Activated CD8-positive, alpha-beta T cell treated with anti-CD3 and anti-CD28 coated beads, Interleukin-2, amount 10 ng/mL, durations not matched to agents 7 days and 5 days (primary cell): ENCODE data around the gene TRANK1. TPM values are rescaled to one million over a fixed set of nuclear protein-coding genes. Genes with fewer than 3 reads are reported as not detected.
"Not testable (repeated sequence)": the region's sequence is repeated elsewhere in the genome, so short reads cannot be mapped to it uniquely, and the experiment has no call there.

Experiments used
- ATAC-seq: fragments of 150-1000 bp; cut with Tn5 transposase; one replicate; pipeline ENCODE4 v1.10.0; 2021; ENCODE audit warnings: moderate library complexity
- CTCF ChIA-PET: fragments of 350-600 bp; sonication (Branson Sonifier 250); formaldehyde crosslinking; loops from one replicate; lab custom pipeline; 2021; ENCODE audit warnings: antibody characterized with exemption; lab: Charles Lee
- POLR2A ChIA-PET: fragments of 350-600 bp; sonication (Branson Sonifier 250); formaldehyde crosslinking; loops from one replicate; lab custom pipeline; 2021; ENCODE audit warnings: antibody characterized with exemption; lab: Charles Lee
- DNase-seq: peaks from one replicate; pipeline ENCODE4 v3.0.0-alpha.2; 2020
- H3K27ac Mint-ChIP-seq: one replicate; pipeline ENCODE4 v1.8.0; 2021; ENCODE audit warnings: mild to moderate bottlenecking, mixed read lengths
- H3K27me3 Mint-ChIP-seq: one replicate; pipeline ENCODE4 v1.8.0; 2021; ENCODE audit warnings: low read depth, mixed read lengths
- H3K36me3 Mint-ChIP-seq: one replicate; pipeline ENCODE4 v1.8.0; 2021; ENCODE audit warnings: low read depth, mixed read lengths
- H3K4me1 Mint-ChIP-seq: one replicate; pipeline ENCODE4 v1.8.0; 2021; ENCODE audit warnings: low read depth, mixed read lengths
- H3K4me3 Mint-ChIP-seq: one replicate; pipeline ENCODE4 v1.8.0; 2021; ENCODE audit warnings: mild to moderate bottlenecking, mixed read lengths
- H3K9me3 Mint-ChIP-seq: one replicate; pipeline ENCODE4 v1.8.0; 2022; ENCODE audit warnings: mixed read lengths; ENCODE audit not compliant: insufficient read depth
- total RNA-seq, 2 experiments: library from RNA; stranded (reverse); gene quantifications; one replicate each; pipeline ENCODE4 v1.2.3, GENCODE V29; 2021

The TRANK1 gene
- total RNA-seq, 2 experiments from 2014 or later: 49.3 to 52.3 TPM

DNA sequence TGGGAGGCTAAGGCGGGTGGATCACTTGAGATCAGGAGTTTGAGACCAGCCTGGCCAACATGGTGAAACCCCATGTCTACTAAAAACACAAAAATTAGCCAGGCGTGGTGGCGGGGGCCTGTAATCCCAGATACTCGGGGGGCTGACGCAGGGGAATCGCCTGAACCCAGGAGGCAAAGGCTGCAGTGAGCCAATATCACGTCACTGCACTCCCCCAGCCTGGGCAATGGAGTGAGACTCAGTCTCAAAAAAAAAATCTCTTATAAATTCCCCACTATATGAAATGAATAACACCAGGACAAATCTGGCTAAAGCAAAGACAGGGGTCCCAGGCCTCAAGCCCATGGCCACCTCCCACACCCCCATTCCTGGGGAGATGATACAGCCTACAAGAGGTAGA is 53.8 kb downstream of the TRANK1 start:
- DNase-seq, H3K27ac Mint-ChIP-seq, H3K9me3 Mint-ChIP-seq, H3K27me3 Mint-ChIP-seq, POLR2A ChIA-PET, H3K4me3 Mint-ChIP-seq, ATAC-seq: not testable (repeated sequence)
- H3K36me3 Mint-ChIP-seq: peaks cover 85% of the 10 kb centered on the region
- CTCF ChIA-PET: interaction anchor here (2.3 to 4.4 kb wide), 3 partner anchors 10 to 67 kb away, joined by 8 to 25 read pairs (median 14); no protein-coding TSS in a partner anchor
- H3K4me1 Mint-ChIP-seq: peaks cover 34% of the 10 kb centered on the region

DNA sequence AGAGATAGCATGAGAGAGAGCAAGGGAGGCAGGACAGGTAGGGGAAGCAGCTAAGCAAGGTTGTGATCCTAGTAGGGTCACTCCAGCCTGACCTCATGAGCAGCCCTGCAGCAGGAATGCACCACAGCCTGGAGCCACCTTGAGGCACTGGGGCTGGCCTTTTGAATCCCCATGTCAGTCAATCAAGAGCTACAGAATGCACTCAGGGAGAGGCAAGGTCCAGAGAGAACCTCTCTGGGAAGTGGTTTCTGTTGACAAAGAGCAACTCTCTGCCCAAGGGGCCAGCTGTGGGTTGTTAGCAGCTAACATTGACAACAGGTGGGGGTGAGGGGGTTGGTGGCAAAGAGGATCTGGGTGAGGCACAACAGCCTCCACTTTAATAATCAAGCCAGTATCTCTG is 54.6 kb downstream of the TRANK1 start:
- H3K4me3 Mint-ChIP-seq: no peak overlapping the region
- no peaks in the 10 kb centered on the region for H3K9me3 Mint-ChIP-seq
- CTCF ChIA-PET: interaction anchor here (1.3 kb wide), 1 partner anchor 99 kb away, joined by 3 read pairs; no protein-coding TSS in a partner anchor
- H3K27ac Mint-ChIP-seq: no peak overlapping the region
- H3K27me3 Mint-ChIP-seq: no peaks in the 10 kb centered on the region
- H3K36me3 Mint-ChIP-seq: peaks cover 78% of the 10 kb centered on the region
- DNase-seq (peak; percentile 9), ATAC-seq (no peak)
- H3K4me1 Mint-ChIP-seq: peaks cover 26% of the 10 kb centered on the region
- POLR2A ChIA-PET: no interaction called here

DNA sequence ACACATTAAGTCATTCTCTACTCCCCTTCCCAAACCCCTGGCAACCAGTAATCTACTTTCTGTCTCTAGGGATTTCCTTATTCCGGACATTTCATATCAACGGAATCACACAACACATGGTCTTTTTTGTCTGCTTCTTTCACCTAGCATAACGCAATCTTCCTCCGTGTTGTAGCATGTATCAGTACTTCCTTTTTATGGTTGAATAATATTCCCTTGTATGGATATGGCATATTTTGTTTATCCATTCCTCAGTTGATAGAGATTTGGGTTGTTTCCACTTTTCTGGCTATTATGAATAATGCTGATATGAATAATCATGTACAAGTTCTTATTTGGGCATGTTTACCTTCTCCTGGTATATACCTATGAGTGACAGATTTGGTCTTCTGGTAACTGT is 63.1 kb downstream of the TRANK1 start:
- ATAC-seq: no peak
- CTCF ChIA-PET: interaction anchor here (1.1 kb wide), 1 partner anchor 22 kb away, joined by 3 read pairs; no protein-coding TSS in a partner anchor
- H3K9me3 Mint-ChIP-seq: no peaks in the 10 kb centered on the region
- H3K36me3 Mint-ChIP-seq: peaks cover 39% of the 10 kb centered on the region
- no peak overlapping the region for H3K4me3 Mint-ChIP-seq
- H3K27me3 Mint-ChIP-seq: no peaks in the 10 kb centered on the region
- H3K27ac Mint-ChIP-seq: no peak overlapping the region
- DNase-seq: no peak
- H3K4me1 Mint-ChIP-seq: peaks cover 16% of the 10 kb centered on the region
- POLR2A ChIA-PET: no interaction called here

DNA sequence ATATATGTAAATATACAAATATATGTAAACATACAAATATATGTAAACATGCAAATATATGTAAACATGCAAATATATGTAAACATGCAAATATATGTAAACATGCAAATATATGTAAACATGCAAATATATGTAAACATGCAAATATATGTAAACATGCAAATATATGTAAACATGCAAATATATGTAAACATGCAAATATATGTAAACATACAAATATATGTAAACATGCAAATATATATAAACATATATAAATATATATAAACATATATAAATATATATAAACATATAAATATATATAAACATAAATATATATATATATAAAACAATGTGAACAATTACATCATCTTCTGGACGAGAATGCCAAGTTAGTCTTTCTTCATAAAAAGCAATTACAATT is 65.0 kb downstream of the TRANK1 start:
- POLR2A ChIA-PET, H3K9me3 Mint-ChIP-seq, CTCF ChIA-PET, H3K27me3 Mint-ChIP-seq, DNase-seq, H3K27ac Mint-ChIP-seq, H3K4me3 Mint-ChIP-seq, ATAC-seq: not testable (repeated sequence)
- Mint-ChIP-seq H3K4me1 (peaks cover 35% of the 10 kb centered on the region), H3K36me3 (peaks cover 36% of the 10 kb centered on the region)

DNA sequence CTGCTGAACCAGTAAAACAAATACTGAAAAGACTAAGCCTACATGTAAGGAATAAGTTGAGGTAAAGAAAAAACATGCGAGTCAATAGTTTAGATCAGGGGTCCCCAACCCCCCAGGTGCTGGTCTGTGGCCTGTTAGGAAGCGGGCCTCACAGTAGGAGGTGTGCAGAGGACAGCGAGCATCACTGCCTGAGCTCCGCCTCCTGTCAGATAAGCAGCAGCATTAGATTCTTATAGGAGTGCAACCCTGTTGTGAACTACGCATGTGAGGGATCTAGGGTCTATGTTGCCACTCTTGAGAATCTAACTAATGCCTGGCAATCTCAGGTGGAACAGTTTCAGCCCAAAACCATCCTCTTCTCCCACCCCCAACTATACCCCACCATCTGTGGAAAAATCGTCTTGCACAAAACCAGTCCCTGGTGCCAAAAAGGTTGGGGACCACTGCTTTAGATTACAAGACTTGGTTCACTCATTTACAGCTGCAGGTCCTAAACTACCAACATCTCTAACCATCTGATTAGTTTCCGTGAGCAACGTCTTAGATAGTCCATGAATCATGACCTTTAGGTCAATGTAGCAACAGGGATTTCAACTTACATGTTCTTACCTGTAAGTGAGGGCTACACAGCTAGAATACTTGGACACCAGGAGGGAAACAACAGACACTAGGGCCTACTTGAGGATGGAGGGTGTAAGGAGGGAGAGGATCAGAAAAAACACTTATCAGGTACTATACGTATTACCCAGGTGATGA is 66.7 kb downstream of the TRANK1 start:
- Mint-ChIP-seq H3K27me3 (no peaks in the 10 kb centered on the region), H3K27ac (no peak overlapping the region), H3K4me3 (no peak overlapping the region), H3K36me3 (peaks cover 30% of the 10 kb centered on the region), H3K9me3 (no peaks in the 10 kb centered on the region), H3K4me1 (peaks cover 36% of the 10 kb centered on the region)
- ChIA-PET CTCF (interaction anchor here (1.0 kb wide), 1 partner anchor 80 kb away, joined by 3 read pairs; no protein-coding TSS in a partner anchor), POLR2A (no interaction called here)
- ATAC-seq (no peak), DNase-seq (no peak)

DNA sequence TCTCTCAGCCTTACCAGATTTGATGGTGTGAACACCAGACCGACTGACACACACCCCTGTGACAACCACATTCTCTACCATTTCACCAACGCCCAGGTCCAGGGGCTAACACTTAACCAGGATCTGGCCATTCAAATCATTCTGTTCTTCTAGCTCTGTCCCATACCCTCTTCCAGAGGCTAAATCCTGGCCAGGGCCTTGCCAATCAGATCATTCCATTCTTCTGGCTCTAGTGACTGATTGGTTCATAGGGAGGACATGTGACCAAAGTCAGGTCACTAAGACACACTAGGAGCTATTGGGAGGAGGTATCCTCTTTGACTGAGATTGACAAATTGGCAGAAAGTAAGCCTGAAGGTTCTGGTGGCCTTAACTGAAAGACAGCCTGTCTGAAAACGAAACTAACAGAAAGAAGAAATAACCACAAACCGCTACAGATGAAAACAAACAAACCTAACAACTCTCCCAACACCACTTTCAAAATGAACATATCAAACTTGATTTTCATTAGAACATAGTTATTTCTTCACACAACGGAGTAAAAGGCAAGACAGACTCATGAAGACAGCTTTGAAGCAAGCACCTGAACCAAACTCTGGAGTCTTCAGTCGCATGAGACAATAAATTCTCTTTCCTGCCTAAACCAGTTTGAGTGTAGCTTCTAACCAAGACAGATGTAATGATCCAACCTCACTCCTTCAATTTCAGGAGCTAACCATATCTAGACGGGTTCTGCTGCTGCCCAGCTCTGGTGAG is 68.5 kb downstream of the TRANK1 start:
- H3K9me3 Mint-ChIP-seq: no peaks in the 10 kb centered on the region
- H3K4me1 Mint-ChIP-seq: peaks cover 36% of the 10 kb centered on the region
- H3K27me3 Mint-ChIP-seq: no peaks in the 10 kb centered on the region
- peak; percentile 56 for DNase-seq
- POLR2A ChIA-PET: interaction anchor here (1.2 to 2.9 kb wide), 7 partner anchors 31 to 118 kb away, joined by 3 to 16 read pairs (median 7); partner anchors contain the start of genes EPM2AIP1, MLH1 and TRANK1
- peak overlapping the region; percentile 96 for H3K27ac Mint-ChIP-seq
- peak; percentile 96 for ATAC-seq
- peak overlapping the region; percentile 68 for H3K4me3 Mint-ChIP-seq
- CTCF ChIA-PET: interaction anchor here (0.8 to 4.1 kb wide), 14 partner anchors 9 to 147 kb away, joined by 3 to 42 read pairs (median 4); partner anchors contain the start of genes EPM2AIP1 and MLH1
- H3K36me3 Mint-ChIP-seq: peaks cover 26% of the 10 kb centered on the region

DNA sequence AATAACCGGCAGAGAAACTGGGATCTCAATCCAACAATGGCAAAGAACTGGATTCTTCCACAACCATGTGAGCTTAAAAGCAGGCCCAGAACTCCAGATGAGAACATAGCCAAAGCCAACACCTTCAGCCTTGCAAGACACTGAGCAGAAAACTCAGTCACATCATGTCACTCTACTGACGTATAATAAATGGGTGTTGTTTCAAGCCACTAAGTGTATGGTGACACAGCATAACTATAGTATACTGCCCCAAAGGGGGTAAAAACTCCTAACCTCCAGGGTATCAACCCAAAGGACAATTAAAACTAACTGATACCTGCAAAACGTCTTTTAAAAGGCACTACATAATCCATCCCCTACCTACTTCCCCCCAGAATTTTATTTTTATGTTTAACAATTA is 69.5 kb downstream of the TRANK1 start:
- Mint-ChIP-seq H3K36me3 (peaks cover 27% of the 10 kb centered on the region), H3K27ac (no peak overlapping the region), H3K9me3 (no peaks in the 10 kb centered on the region), H3K4me1 (peaks cover 36% of the 10 kb centered on the region), H3K27me3 (no peaks in the 10 kb centered on the region), H3K4me3 (no peak overlapping the region)
- DNase-seq: no peak
- ChIA-PET CTCF (interaction anchor here (2.4 to 4.1 kb wide), 3 partner anchors 31 to 82 kb away, joined by 11 to 42 read pairs (median 23); no protein-coding TSS in a partner anchor), POLR2A (interaction anchor here (2.9 kb wide), 1 partner anchor 32 kb away, joined by 16 read pairs; no protein-coding TSS in a partner anchor)
- no peak for ATAC-seq

DNA sequence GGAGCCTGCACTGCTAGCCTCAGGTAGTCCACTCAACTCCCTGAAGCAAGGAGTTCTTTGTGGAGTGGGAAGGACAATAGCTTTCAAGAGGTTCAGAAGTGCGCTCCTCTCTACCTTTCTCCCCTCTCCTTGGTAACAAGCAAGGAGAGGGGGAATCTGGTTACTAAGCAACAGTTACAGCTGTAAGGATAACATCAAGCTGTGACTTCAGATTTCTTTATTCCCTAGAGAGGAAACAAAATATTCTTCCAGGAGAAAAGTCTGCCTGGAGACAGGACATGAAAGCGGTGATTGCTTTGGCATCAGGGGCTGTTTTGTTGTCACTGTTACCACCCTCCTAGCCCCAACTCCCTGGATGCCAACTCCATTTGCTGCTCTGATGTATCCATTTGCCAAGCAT is 70.4 kb downstream of the TRANK1 start:
- ChIA-PET POLR2A (interaction anchor here (2.9 kb wide), 1 partner anchor 33 kb away, joined by 16 read pairs; no protein-coding TSS in a partner anchor), CTCF (interaction anchor here (4.1 kb wide), 1 partner anchor 83 kb away, joined by 42 read pairs; no protein-coding TSS in a partner anchor)
- Mint-ChIP-seq H3K9me3 (no peaks in the 10 kb centered on the region), H3K36me3 (peaks cover 25% of the 10 kb centered on the region), H3K4me3 (no peak overlapping the region), H3K4me1 (peaks cover 36% of the 10 kb centered on the region), H3K27ac (no peak overlapping the region), H3K27me3 (no peaks in the 10 kb centered on the region)
- ATAC-seq: no peak
- no peak for DNase-seq

DNA sequence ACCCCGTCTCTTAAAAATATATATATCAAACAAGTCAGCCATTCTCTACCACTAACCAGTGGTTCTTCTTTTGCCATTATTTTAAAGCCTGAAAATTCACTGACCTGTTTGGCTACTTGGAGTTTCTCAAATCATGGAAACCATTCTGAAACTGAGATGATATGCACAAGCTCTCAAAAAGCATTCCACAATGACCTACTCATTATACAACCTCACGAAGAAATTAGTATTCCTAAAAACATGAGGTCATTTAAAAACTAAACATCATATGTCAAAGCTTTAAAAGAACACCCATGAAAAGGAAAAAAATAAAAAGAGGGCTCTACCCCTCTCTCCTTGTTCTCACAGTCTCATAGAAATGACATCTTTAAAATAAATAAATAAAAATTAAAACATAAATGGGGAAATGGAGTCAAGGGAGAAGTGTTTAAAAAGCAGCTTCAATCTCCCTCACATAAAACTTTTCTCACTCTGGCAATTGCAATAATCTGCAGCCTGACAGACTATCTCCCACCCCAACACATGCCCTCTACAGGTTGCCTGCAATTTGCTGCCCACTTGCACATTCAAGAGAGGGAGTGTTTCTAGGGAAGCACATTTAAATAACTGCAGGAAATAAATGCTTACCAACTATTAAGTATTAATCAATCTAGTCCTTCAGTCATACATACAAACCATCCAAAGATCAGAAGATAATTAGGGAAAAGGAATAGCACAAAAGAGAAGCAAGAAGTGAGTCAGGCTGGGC is 73.3 kb downstream of the TRANK1 start:
- Mint-ChIP-seq H3K9me3 (no peaks in the 10 kb centered on the region), H3K4me3 (no peak overlapping the region), H3K27me3 (no peaks in the 10 kb centered on the region), H3K36me3 (peaks cover 22% of the 10 kb centered on the region), H3K4me1 (peaks cover 18% of the 10 kb centered on the region), H3K27ac (no peak overlapping the region)
- ATAC-seq (no peak), DNase-seq (no peak)
- CTCF ChIA-PET: interaction anchor here (1.0 to 3.3 kb wide), 3 partner anchors 49 to 137 kb away, joined by 3 to 15 read pairs (median 4); no protein-coding TSS in a partner anchor
- POLR2A ChIA-PET: no interaction called here

DNA sequence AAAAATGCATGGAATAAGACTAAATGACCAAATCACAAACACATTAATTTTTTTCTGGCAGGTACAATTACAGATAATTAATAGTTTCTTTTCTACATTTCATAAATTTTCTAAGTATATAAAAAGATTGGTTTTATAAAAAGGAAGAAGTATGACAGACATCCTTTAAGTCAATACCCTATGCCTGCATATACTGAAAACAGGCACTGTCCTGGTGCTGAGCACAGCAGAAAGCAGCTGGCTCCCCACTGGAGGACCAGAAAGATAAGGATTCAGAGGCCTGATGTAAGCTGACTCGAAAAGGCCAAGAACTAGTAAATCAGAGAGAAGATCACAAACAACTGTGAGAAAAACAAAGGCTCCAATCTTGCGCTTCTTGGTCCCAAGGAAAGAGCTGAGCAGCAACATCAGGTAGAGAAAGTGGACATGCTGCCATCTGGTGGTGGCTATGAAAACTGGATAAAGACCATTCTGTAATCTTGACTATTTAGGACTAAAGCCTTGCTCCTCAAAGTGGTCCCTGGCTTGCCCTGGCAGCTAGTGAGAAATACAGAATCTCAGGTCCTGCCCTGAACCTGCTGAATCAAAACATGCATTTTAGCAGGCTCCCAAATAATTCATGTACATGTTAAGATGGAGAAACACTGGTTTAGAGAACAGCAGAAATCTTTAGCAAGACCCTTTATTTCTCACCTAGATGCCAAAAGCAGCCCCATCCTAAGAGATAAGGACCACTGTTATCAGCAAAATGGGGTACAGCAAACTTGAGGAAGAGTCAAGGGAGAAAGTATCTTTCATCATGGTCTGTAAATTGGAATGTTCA is 76.0 kb downstream of the TRANK1 start:
- peaks cover 25% of the 10 kb centered on the region for H3K36me3 Mint-ChIP-seq
- CTCF ChIA-PET: interaction anchor here (0.7 to 3.9 kb wide), 31 partner anchors 10 to 489 kb away, joined by 3 to 44 read pairs (median 4); partner anchors contain the start of genes EPM2AIP1 and MLH1
- no peaks in the 10 kb centered on the region for H3K9me3 Mint-ChIP-seq
- no peak overlapping the region for H3K27ac Mint-ChIP-seq
- DNase-seq: peak; percentile 70
- H3K4me3 Mint-ChIP-seq: no peak overlapping the region
- no peaks in the 10 kb centered on the region for H3K27me3 Mint-ChIP-seq
- peaks cover 9% of the 10 kb centered on the region for H3K4me1 Mint-ChIP-seq
- ATAC-seq: peak; percentile 88
- POLR2A ChIA-PET: no interaction called here
